CD4-positive, alpha-beta T cell (primary cell): Measurements from ENCODE around the gene GUSB. TPM values are rescaled to one million over a fixed set of nuclear protein-coding genes. Genes with fewer than 3 reads are reported as not detected.

ENCODE experiments used
- ATAC-seq: fragments of 200-7000 bp; cut with Tn5 transposase; one replicate; pipeline ENCODE4 v1.10.0; 2022; ENCODE audit warnings: mild to moderate bottlenecking; ENCODE audit not compliant: poor library complexity
- CTCF ChIA-PET: fragments of 350-600 bp; sonication (Branson Sonifier 250); formaldehyde crosslinking; loops from one replicate; lab custom pipeline; 2021; ENCODE audit warnings: antibody characterized with exemption, inconsistent platforms; lab: Charles Lee
- POLR2A ChIA-PET: fragments of 350-600 bp; sonication (Branson Sonifier 250); formaldehyde crosslinking; loops from one replicate; lab custom pipeline; 2021; ENCODE audit warnings: antibody characterized with exemption, inconsistent platforms; lab: Charles Lee
- DNase-seq, 14 experiments: peaks; one replicate each; pipeline ENCODE4 v3.0.0-alpha.2; 2013 to 2020; ENCODE audit warnings: mixed read lengths in 2 of 14
- H3K27ac ChIP-seq, 2 donors: one replicate each; pipeline versions ENCODE4 v1.5.1 to v1.7.0; 2013; ENCODE audit warnings: low read length in 2 of 2, low read depth in 1 of 2, mild to moderate bottlenecking in 1 of 2
- H3K27me3 ChIP-seq, 2 experiments: 1 replicate in 1 of 2; 2 replicates in 1 of 2; pipeline versions ENCODE4 v1.6.1 to v1.7.0; 2013; ENCODE audit warnings: low read length in 2 of 2, control low read depth in 1 of 2, mild to moderate bottlenecking in 1 of 2, moderate library complexity in 1 of 2; ENCODE audit not compliant: insufficient read depth in 2 of 2, control insufficient read depth in 1 of 2
- H3K36me3 ChIP-seq: one replicate; pipeline ENCODE4 v1.6.1; 2013; ENCODE audit warnings: low read length, control low read depth; ENCODE audit not compliant: insufficient read depth
- H3K4me1 ChIP-seq: one replicate; pipeline ENCODE4 v1.6.1; 2013; ENCODE audit warnings: low read length, control low read depth; ENCODE audit not compliant: insufficient read depth
- H3K4me3 ChIP-seq: one replicate; pipeline ENCODE4 v1.5.1; 2013; ENCODE audit warnings: mild to moderate bottlenecking, low read length, moderate library complexity
- H3K9me3 ChIP-seq, 2 experiments: 1 replicate in 1 of 2; 2 replicates in 1 of 2; pipeline versions ENCODE4 v1.6.1 to v1.7.0; 2013; ENCODE audit warnings: low read length in 2 of 2, mild to moderate bottlenecking in 2 of 2, control low read depth in 1 of 2, moderate library complexity in 1 of 2; ENCODE audit not compliant: control insufficient read depth in 1 of 2, insufficient read depth in 1 of 2
- H3K27ac Mint-ChIP-seq: one replicate; pipeline ENCODE4 v1.8.0; 2020; ENCODE audit warnings: mixed read lengths
- H3K27me3 Mint-ChIP-seq: one replicate; pipeline ENCODE4 v1.8.0; 2021; ENCODE audit warnings: mixed read lengths
- H3K36me3 Mint-ChIP-seq: one replicate; pipeline ENCODE4 v1.8.0; 2021; ENCODE audit warnings: low read depth, mixed read lengths
- H3K4me1 Mint-ChIP-seq: one replicate; pipeline ENCODE4 v1.8.0; 2021; ENCODE audit warnings: low read depth, mixed read lengths
- H3K4me3 Mint-ChIP-seq: one replicate; pipeline ENCODE4 v1.8.0; 2020; ENCODE audit warnings: mild to moderate bottlenecking, mixed read lengths
- H3K9me3 Mint-ChIP-seq: one replicate; pipeline ENCODE4 v1.8.0; 2020; ENCODE audit warnings: mixed read lengths
- intact Hi-C, 2 experiments: fragments of 100-400 bp; cut with DNase I in 1 of 2; cut with micrococcal nuclease in 1 of 2; formaldehyde crosslinking; loops; one replicate each; pipeline versions ENCODE4 v1.15.1 to v1.9.0; 2023 to 2025; cut with DNase I, micrococcal nuclease
- total RNA-seq, 174 experiments: library from RNA in 2 of 174; stranded (reverse) in 2 of 174; gene quantifications; one replicate each; pipeline ENCODE4 v1.2.3 and lab custom pipeline; 2021 to 2026
- TF ChIP-seq, protein P1 (sequence below): fragments of 200-600 bp; IDR thresholded peaks from one replicate; pipeline ENCODE4 v1.8.0; 2022; ENCODE audit warnings: antibody characterized with exemption, mild to moderate bottlenecking

GUSB gene
- total RNA-seq, 2 experiments from 2014 or later, result 42.9 to 49.7 TPM

DNA sequence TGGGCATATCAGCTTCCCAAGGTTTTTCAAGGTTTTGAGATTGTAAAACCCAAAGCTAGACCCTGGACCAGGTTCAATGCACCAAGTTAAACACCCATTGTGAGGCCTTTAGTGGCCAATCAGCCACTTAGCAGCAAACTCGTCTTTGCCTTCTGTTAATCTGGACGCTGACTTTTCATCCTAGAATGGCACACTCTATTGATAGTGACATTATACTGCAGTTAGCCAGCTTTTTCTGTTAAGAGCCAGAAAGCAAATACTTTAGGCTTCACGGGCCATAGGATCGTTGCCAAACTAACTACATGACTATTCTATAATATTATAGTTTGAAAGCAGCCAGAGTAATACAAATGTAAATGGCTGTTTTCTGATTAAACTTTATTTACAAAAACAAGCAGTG lies 57.8 kb downstream of the GUSB start:
- TF ChIP-seq, protein P1, sequence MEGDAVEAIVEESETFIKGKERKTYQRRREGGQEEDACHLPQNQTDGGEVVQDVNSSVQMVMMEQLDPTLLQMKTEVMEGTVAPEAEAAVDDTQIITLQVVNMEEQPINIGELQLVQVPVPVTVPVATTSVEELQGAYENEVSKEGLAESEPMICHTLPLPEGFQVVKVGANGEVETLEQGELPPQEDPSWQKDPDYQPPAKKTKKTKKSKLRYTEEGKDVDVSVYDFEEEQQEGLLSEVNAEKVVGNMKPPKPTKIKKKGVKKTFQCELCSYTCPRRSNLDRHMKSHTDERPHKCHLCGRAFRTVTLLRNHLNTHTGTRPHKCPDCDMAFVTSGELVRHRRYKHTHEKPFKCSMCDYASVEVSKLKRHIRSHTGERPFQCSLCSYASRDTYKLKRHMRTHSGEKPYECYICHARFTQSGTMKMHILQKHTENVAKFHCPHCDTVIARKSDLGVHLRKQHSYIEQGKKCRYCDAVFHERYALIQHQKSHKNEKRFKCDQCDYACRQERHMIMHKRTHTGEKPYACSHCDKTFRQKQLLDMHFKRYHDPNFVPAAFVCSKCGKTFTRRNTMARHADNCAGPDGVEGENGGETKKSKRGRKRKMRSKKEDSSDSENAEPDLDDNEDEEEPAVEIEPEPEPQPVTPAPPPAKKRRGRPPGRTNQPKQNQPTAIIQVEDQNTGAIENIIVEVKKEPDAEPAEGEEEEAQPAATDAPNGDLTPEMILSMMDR, result no peak
- H3K4me3 ChIP-seq, result no peak overlapping the region
- POLR2A ChIA-PET, result no interaction called here
- CTCF ChIA-PET, result interaction anchor here (1.3 kb wide), 1 partner anchor 9 kb away, joined by 3 read pairs; no protein-coding TSS in a partner anchor
- no peaks in the 10 kb centered on the region for H3K9me3 Mint-ChIP-seq
- no peaks in the 10 kb centered on the region for H3K36me3 ChIP-seq
- H3K4me1 ChIP-seq, result no peaks in the 10 kb centered on the region
- intact Hi-C loops, result no loop called here
- no peak overlapping the region for H3K27ac ChIP-seq
- H3K4me3 Mint-ChIP-seq, result no peak overlapping the region
- no peak for DNase-seq
- no peaks in the 10 kb centered on the region for H3K27me3 ChIP-seq
- ATAC-seq, result no peak
- no peak overlapping the region for H3K27ac Mint-ChIP-seq
- peaks cover 14% of the 10 kb centered on the region for H3K4me1 Mint-ChIP-seq
- no peaks in the 10 kb centered on the region for H3K9me3 ChIP-seq
- peaks cover 10% of the 10 kb centered on the region for H3K36me3 Mint-ChIP-seq
- H3K27me3 Mint-ChIP-seq, result no peaks in the 10 kb centered on the region

DNA sequence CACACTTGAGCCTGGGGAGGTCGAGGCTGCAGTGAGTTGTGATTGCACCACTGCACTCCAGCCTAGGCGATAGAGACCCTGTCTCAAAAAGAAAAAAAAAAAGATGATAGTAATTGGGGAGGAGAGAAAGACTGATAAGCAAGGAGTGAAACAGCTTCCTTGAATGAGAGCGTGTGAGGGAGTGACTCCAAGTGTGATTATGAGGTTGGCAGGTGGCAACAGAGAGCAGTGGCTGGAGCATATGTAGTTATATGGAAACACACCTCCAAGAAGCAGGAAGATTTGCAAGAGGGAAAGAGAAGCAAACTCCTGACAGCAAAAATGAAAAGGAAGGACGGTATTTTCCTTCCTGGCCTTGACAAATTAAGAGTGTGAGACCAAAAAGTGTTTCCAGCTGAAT lies 58.7 kb downstream of the GUSB start:
- H3K9me3 ChIP-seq, result no peaks in the 10 kb centered on the region
- peaks cover 14% of the 10 kb centered on the region for H3K4me1 Mint-ChIP-seq
- no peak overlapping the region for H3K4me3 ChIP-seq
- H3K27me3 ChIP-seq, result no peaks in the 10 kb centered on the region
- no peak overlapping the region for H3K27ac Mint-ChIP-seq
- intact Hi-C loops, result no loop called here
- H3K9me3 Mint-ChIP-seq, result no peaks in the 10 kb centered on the region
- TF ChIP-seq, protein P1, result no peak
- no peaks in the 10 kb centered on the region for H3K36me3 ChIP-seq
- peaks cover 15% of the 10 kb centered on the region for H3K36me3 Mint-ChIP-seq
- no peak overlapping the region for H3K27ac ChIP-seq
- DNase-seq (no peak), ATAC-seq (no peak)
- no peaks in the 10 kb centered on the region for H3K4me1 ChIP-seq
- POLR2A ChIA-PET, result interaction anchor here (0.7 kb wide), 1 partner anchor 707 kb away, joined by 3 read pairs; no protein-coding TSS in a partner anchor
- CTCF ChIA-PET, result no interaction called here
- no peaks in the 10 kb centered on the region for H3K27me3 Mint-ChIP-seq
- H3K4me3 Mint-ChIP-seq, result no peak overlapping the region

DNA sequence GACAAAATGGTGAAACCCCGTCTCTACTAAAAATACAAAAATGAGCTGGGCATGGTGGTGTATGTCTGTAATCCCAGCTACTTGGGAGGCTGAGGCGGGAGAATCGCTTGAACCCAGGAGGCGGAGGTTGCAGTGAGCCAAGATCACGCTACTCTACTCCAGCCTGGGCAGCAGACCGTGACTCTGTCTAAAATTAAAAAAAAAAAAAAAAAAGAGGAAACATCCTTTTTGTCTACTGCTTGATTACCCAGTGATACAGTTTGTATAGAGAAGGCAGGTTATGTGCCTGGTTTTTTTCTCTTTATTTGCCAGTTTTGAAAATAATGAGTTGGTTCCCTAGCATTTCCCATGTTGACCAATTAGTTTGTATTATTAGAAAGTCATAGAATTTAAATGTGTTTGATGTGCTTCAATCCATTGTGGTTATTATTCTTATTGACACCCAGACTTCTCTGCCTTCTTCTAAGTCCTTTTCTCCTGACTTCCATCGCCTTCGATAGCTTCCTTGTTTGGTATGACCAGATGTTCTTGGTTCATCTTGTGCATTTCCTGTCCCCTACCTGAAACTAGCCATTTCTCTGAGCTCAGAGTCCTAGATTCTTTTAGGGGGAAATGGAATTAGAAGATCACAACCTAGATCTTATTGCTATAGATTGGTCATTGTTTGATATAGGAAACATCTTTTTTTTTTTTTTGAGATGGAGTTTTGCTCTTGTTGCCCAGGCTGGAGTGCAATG lies 65.9 kb downstream of the GUSB start:
- no peaks in the 10 kb centered on the region for H3K4me1 Mint-ChIP-seq
- no peaks in the 10 kb centered on the region for H3K27me3 ChIP-seq
- no peak overlapping the region for H3K27ac ChIP-seq
- no peak overlapping the region for H3K4me3 Mint-ChIP-seq
- H3K27me3 Mint-ChIP-seq, result no peaks in the 10 kb centered on the region
- POLR2A ChIA-PET, result no interaction called here
- TF ChIP-seq, protein P1, result no peak
- no peaks in the 10 kb centered on the region for H3K9me3 Mint-ChIP-seq
- peaks cover 17% of the 10 kb centered on the region for H3K36me3 Mint-ChIP-seq
- CTCF ChIA-PET, result no interaction called here
- no peak overlapping the region for H3K4me3 ChIP-seq
- no peaks in the 10 kb centered on the region for H3K36me3 ChIP-seq
- H3K9me3 ChIP-seq, result no peaks in the 10 kb centered on the region
- ATAC-seq (no peak), DNase-seq (no peak)
- no peak overlapping the region for H3K27ac Mint-ChIP-seq
- intact Hi-C loops, result no loop called here
- H3K4me1 ChIP-seq, result no peaks in the 10 kb centered on the region
